MG63 (cell line): Measurements from ENCODE around the gene CCDC12. TPM values are rescaled to one million over a fixed set of nuclear protein-coding genes. Genes with fewer than 3 reads are reported as not detected.
"Not testable (repeated sequence)": the region's sequence is repeated elsewhere in the genome, so short reads cannot be mapped to it uniquely, and the experiment has no call there.

Experiments
- DNase-seq: peaks from one replicate; pipeline ENCODE4 v3.0.0-alpha.2; 2020
- H3K27me3 ChIP-seq: fragments of 250-450 bp; sonication (Bioruptor Pico); 2 replicates; pipeline ENCODE4 v1.5.1; 2020; ENCODE audit warnings: mild to moderate bottlenecking, moderate library complexity
- H3K36me3 ChIP-seq: fragments of 250-450 bp; sonication (Bioruptor Pico); 2 replicates; pipeline ENCODE4 v1.5.1; 2020; ENCODE audit warnings: mild to moderate bottlenecking, moderate library complexity
- H3K4me3 ChIP-seq: fragments of 250-450 bp; sonication (Bioruptor Pico); 2 replicates; pipeline ENCODE4 v1.5.1; 2020; ENCODE audit warnings: mild to moderate bottlenecking, moderate library complexity
- H3K9me3 ChIP-seq: fragments of 250-450 bp; sonication (Bioruptor Pico); 2 replicates; pipeline ENCODE4 v1.5.1; 2020; ENCODE audit warnings: mild to moderate bottlenecking, moderate library complexity
- total RNA-seq: library from RNA; depleted of rRNA; stranded (reverse); fragments of >200 nt; shearing (Covaris generic); gene quantifications from 2 replicates; pipeline ENCODE4 v1.2.3, GENCODE V29; 2014; ENCODE audit warnings: low replicate concordance

Gene CCDC12
- total RNA-seq, 1 experiment from 2014 or later: 12.0 TPM

DNA sequence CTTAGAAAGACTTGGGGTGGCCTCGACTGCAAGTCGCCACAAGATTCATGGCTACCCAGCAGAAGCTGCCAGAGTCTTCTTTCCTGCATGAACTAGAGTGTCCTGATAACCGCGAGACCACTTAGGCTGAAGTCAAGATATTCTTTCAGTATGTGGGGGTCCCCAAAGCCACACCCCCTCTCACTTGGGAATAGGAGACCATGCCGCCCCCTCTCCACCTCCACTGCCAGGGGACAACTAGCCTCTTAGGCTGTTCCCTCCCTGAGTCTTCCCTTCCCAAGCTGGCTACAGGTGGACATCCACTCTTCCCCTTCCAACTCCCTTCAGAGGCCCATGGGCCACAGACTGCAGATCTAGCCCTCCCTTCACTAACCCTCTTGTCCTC is 1.3 kb upstream of the CCDC12 start:
- no peaks in the 10 kb centered on the region for H3K9me3 ChIP-seq
- H3K36me3 ChIP-seq: no peaks in the 10 kb centered on the region; the same call in 1 of the 2 replicates
- H3K27me3 ChIP-seq: no peaks in the 10 kb centered on the region
- no peak for DNase-seq
- no peak overlapping the region for H3K4me3 ChIP-seq

DNA sequence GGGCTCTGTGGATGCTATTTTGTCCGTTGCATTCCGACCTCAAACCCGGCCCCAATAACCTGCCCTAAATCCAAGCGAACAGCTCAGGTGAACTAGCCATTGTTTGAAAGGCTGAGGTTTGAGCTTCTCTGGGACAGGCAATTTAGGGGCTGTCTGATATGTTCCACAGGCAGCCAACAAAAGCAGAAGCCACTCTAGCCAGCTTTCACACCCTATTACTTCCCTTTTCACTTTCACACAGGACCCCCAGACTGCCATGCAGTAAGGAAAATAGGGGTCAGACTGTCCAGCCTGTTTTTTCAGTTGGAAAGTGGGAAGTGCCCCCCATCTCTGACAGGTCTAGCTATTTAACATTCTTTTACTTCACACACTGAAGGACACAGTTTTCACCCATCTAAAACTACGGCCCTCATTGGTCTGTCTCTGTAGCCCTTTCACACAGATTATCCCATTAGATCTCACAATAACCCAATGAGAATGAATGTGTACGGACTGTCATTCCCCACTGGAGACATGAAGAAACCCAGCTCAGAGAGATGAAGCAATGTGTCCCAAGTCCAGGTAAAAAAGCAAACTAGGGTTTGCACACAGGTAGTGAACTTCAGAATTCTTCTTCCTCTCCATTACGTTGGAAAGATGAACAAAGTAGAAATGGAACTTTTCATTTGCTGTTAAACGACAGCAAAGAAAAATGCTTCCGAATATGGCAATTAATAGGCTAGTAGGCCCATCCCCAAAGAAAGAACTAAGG is 1.9 kb downstream of the CCDC12 start:
- no peak for DNase-seq
- no peaks in the 10 kb centered on the region for H3K27me3 ChIP-seq
- no peak overlapping the region for H3K4me3 ChIP-seq
- H3K9me3 ChIP-seq: no peaks in the 10 kb centered on the region
- no peaks in the 10 kb centered on the region; the same call in none of the 2 replicates for H3K36me3 ChIP-seq

DNA sequence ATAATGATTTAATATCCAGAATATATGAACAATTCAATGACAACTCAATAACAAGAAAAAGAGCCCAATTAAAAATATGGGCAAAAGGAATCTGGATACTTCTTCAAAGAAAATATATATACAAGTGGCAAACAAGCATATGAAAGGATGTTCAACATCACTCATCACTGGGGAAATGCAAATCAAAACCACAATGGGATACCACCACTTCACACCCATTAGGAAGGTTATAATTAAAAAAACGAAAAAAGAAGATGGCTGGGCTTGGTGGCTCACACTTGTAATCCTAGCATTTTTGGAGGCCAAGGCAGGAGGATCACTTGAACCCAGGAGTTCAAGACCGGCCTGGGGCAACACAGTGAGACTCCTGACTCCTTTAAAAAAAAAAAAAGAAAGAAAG is 4.1 kb downstream of the CCDC12 start:
- no peak overlapping the region for H3K4me3 ChIP-seq
- no peaks in the 10 kb centered on the region for H3K9me3 ChIP-seq
- peaks cover 3% of the 10 kb centered on the region for H3K36me3 ChIP-seq
- no peaks in the 10 kb centered on the region for H3K27me3 ChIP-seq
- DNase-seq: no peak

DNA sequence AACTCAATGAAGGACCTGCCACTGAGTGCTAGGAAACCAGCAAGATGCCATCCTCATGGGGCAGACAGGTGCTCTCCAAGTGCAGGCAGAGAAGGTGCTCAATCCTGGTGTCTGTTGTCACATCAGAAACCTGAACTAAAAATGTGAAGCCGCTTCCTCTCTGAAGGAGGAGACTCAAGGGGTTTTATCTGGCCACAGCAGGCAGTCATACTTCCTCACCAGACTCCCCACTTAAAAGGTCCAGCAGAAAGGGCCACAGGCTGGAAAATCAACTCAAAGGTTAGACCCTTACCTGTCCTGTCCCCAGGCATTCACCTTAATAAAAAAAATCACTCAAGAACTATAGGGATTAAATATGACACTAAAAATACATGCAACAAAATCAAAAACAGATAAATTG is 4.8 kb downstream of the CCDC12 start:
- H3K9me3 ChIP-seq: no peaks in the 10 kb centered on the region
- H3K27me3 ChIP-seq: no peaks in the 10 kb centered on the region
- no peak overlapping the region for H3K4me3 ChIP-seq
- peaks cover 3% of the 10 kb centered on the region for H3K36me3 ChIP-seq
- DNase-seq: no peak

DNA sequence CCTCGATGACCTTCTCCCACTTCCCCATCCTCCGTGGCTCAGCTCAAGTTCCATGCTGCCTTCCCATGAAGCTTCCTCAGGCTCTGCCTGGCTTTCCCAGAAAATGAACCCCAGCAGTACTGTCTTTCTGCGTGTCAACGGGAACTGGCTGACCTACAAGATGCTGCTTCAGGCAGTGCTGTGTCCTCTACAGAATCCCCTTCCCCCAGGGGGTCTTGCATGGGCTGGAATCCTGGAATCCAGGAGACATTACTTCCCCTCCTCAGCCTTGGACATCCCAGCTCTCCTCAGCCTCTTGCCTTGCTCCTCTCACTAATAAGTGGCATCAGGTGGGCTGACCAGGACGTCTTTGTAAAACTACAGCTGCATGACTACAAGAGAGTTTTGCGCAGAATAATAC is 5.4 kb downstream of the CCDC12 start:
- no peaks in the 10 kb centered on the region for H3K27me3 ChIP-seq
- no peak overlapping the region for H3K4me3 ChIP-seq
- DNase-seq: no peak
- peaks cover 3% of the 10 kb centered on the region for H3K36me3 ChIP-seq
- no peaks in the 10 kb centered on the region for H3K9me3 ChIP-seq

DNA sequence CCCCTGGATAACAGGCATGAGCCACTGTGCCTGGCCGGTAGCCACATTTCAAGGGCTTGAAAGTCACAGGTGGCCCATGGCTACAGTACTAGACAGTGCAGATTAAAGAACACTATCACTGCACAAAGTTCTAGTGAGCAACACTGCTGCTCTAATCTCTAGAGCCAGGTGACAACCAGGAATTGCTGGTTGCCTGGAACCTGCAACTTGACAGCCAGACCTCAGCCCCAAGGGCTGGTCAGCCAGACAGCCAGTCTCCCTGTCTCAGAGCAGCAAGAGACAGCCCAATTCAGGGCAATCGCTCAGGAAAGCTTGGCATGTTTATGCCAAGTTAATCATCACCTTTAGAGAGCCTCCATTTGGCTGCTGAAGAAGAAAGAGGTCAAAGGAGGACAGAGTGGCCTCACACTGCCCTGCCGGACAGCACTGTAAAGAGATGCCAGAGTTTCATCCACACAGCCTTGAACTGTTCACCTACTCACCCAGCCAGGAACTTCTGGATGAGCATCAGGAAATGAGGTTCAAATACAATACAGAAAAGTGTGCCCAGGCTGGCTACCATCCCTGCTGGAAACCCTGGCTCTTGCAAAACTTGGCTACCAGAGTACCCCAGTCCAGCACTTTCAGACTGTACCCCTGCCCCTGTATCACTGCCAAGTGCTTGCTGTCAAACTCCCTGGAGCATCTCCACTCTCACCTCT is 6.0 kb downstream of the CCDC12 start:
- Histone ChIP-seq H3K4me3 (no peak overlapping the region), H3K36me3 (peaks cover 3% of the 10 kb centered on the region), H3K27me3 (no peaks in the 10 kb centered on the region), H3K9me3 (no peaks in the 10 kb centered on the region)
- peak; percentile 66 for DNase-seq

DNA sequence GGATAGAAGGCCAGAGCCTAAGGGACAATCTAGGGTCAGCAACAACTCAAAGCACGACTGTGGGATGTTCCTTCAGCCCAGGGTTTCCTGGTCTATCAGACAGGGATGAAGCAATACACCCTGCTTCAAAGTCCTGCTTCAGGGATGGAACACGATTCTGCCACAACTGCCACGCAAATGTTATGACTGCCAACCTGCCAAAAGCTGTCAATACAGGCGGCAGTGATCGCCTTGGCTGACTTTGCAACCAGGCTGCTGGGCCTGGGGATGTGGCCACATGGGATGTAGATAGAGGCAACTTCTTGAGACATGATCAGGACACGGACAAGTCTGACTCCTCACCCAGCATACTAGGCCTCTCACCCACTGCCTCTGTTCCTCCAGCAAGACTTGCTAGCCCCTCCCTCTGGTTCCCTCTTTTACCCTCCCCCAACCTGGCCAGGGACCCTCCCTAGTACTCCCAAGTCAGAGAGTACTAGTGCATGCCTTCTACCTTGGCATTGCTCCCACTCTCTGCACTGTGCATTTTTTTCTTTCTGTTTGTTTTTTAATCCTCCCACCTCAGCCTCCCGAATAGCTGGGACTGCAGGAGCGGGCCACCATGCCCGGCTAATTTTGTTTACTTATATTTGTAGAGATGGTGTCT is 7.6 kb downstream of the CCDC12 start:
- H3K4me3 ChIP-seq: no peak overlapping the region
- peaks cover 3% of the 10 kb centered on the region for H3K36me3 ChIP-seq
- no peak for DNase-seq
- H3K27me3 ChIP-seq: no peaks in the 10 kb centered on the region
- H3K9me3 ChIP-seq: no peaks in the 10 kb centered on the region

DNA sequence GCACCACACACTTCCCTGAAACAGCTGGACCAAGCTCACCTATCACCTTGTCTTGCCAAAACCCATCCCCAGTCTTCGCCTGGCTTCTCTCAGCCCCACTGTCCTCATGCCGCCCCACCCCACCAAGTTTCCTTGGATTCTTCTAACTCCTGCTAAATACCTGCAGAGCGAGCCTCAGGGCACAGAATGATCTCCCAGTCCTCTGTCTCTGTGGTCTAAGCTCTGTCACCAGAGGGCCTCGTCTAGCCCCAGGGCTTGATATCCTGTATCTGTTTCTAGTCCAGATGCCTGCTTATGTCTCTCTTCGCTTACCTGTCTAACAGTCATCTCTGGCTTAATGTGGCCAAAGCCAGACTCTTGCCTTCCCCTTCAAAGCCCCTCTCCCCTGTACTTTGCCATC is 9.7 kb downstream of the CCDC12 start:
- H3K27me3 ChIP-seq: no peaks in the 10 kb centered on the region
- H3K4me3 ChIP-seq: no peak overlapping the region
- no peaks in the 10 kb centered on the region for H3K9me3 ChIP-seq
- no peak for DNase-seq
- H3K36me3 ChIP-seq: peaks cover 3% of the 10 kb centered on the region

DNA sequence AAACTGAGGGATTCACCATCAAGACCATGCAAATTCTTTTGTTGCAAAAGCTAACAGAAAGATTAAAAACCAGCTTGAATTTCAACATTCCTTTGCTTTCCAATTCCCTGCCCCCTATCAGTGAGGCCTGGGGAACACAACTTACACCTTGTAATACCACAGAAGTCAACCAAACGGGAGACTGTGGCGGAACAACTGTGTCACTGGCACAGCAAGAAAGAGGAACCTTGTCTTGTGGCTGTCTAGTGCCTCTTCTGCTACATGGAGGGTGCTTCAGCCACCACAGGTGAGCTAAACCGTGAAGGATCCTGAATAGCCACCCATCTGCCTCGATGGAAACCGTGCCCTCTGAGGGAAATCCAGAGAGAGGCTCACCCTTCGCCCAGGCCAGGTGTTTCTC is 11.4 kb downstream of the CCDC12 start:
- Histone ChIP-seq H3K27me3 (no peaks in the 10 kb centered on the region), H3K9me3 (no peaks in the 10 kb centered on the region), H3K4me3 (no peak overlapping the region), H3K36me3 (peaks cover 3% of the 10 kb centered on the region)
- no peak for DNase-seq

DNA sequence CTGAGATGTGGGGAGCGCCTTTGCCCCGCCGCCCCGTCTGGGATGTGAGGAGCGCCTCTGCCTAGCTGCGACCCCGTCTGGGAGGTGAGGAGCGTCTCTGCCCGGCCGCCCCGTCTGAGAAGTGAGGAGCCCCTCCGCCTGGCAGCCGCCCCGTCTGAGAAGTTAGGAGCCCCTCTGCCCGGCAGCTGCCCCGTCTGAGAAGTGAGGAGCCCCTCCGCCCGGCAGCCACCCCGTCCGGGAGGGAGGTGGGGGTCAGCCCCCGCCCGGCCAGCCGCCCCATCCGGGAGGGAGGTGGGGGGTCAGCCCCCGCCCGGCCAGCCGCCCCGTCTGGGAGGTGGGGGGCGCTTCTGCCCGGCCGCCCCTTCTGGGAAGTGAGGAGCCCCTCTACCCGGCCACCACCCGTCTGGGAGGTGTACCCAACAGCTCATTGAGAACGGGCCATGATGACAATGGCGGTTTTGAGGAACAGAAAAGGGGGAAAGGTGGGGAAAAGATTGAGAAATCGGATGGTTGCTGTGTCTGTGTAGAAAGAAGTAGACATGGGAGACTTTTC is 12.4 kb downstream of the CCDC12 start:
- H3K36me3 ChIP-seq, H3K4me3 ChIP-seq, DNase-seq, H3K9me3 ChIP-seq, H3K27me3 ChIP-seq: not testable (repeated sequence)

DNA sequence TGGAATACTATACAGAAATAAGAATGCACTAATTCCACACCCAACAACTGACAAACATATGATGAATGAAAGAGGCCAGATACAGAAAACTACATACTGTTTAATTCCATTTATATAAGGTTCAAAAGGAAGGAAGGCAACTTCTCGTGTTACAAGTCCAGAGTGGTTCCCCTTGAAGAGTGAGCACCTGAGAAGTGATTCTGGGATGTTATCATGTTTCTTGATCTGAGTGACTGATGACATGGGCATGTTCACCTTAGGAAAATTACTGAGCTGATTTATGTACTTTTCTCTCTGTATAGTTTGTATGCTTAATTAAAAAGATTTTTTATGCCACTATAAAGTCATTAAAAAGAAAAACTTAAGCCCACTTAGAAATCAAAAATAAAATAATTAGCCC is 13.6 kb downstream of the CCDC12 start:
- no peaks in the 10 kb centered on the region; the same call in 1 of the 2 replicates for H3K36me3 ChIP-seq
- no peak overlapping the region for H3K4me3 ChIP-seq
- no peak for DNase-seq
- no peaks in the 10 kb centered on the region for H3K27me3 ChIP-seq
- no peaks in the 10 kb centered on the region for H3K9me3 ChIP-seq

DNA sequence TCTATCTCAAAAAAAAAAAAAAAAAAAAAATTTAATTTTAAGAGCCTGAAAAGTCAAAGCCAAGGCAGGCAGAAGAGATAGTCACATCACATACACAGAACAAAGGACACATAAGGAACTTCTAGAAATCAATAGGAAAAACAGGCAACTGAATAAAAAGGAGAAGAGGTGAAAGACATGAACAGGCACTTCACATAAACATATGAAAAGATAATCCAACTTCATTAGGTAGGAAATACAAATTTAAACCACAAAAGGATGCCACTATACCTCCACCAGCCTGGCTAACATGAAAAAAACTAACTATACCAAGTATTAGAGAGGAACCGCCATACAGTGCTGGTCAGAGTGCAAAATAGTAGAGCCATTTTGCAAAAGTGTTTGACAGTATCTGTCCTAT is 14.1 kb downstream of the CCDC12 start:
- no peaks in the 10 kb centered on the region for H3K9me3 ChIP-seq
- DNase-seq: no peak
- no peak overlapping the region for H3K4me3 ChIP-seq
- H3K27me3 ChIP-seq: no peaks in the 10 kb centered on the region
- H3K36me3 ChIP-seq: no peaks in the 10 kb centered on the region

DNA sequence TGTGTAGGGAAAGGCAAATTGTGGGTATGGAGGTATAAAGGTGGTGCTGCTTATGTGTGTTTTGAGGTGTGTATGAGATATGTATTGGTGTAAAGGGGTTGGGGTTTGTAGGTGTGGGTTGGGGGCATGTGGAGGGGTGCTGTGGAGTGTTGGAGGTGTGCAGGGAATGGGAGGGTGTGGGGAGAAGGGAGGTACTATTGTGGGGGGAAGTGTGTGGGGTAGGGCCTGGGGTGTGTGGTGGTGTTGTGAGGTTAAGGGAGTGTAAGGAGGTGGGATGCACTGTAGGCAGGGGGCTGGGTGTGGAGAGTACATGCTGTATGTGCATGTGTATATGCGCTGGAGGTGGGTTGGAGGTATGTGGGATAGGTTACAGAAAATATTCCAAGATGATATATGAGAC is 15.7 kb downstream of the CCDC12 start:
- no peaks in the 10 kb centered on the region for H3K27me3 ChIP-seq
- no peaks in the 10 kb centered on the region for H3K36me3 ChIP-seq
- no peak overlapping the region for H3K4me3 ChIP-seq
- no peak for DNase-seq
- H3K9me3 ChIP-seq: no peaks in the 10 kb centered on the region

DNA sequence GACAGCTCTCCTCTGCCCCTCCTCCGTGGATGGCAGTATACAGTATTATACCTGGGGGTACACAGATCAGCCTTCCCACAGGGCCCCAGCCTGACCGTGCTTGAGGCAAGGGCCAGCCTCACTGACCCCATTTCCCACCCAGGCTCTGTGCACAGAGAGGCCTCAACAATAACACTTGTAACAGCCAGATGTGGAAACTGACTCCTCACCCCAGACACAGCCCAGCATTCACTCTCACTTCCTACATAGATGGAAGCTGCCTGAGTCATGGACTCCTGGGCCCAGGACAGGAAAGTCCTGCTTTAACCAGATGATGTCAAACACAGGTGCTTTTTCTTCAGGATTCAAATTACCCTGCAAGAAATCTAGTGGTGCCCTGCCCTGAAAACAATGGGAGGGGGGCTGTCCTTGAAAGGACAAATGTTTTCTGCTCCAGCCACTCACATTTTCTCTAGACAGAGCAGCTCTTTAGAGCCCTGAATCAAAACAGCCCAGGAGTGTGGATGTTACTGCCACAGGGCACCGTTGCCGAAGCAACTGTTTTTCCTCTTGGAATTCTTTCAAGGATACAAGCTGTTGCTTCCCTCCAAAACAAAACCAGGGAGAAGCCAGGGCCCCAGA is 16.4 kb downstream of the CCDC12 start:
- Histone ChIP-seq H3K36me3 (no peaks in the 10 kb centered on the region), H3K9me3 (no peaks in the 10 kb centered on the region), H3K27me3 (no peaks in the 10 kb centered on the region), H3K4me3 (no peak overlapping the region)
- no peak for DNase-seq

DNA sequence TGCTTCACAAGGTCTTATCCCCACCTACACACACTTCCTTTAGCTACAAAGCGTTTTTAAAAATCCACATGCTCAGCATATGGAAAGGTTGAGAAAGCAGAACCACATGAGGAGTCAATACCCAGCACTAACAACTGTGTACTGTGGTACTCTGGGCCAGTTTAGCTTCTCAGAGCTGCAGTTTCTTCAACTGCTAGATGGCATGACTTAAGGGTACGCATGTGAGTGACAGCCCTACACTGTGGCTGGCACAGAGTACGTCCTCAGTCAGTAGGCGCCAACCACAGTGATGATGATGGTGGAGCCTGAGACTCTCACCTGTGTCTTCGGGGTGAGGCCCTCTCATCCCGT is 17.4 kb downstream of the CCDC12 start:
- H3K36me3 ChIP-seq: no peaks in the 10 kb centered on the region
- no peaks in the 10 kb centered on the region for H3K9me3 ChIP-seq
- H3K4me3 ChIP-seq: no peak overlapping the region
- H3K27me3 ChIP-seq: no peaks in the 10 kb centered on the region
- no peak for DNase-seq

DNA sequence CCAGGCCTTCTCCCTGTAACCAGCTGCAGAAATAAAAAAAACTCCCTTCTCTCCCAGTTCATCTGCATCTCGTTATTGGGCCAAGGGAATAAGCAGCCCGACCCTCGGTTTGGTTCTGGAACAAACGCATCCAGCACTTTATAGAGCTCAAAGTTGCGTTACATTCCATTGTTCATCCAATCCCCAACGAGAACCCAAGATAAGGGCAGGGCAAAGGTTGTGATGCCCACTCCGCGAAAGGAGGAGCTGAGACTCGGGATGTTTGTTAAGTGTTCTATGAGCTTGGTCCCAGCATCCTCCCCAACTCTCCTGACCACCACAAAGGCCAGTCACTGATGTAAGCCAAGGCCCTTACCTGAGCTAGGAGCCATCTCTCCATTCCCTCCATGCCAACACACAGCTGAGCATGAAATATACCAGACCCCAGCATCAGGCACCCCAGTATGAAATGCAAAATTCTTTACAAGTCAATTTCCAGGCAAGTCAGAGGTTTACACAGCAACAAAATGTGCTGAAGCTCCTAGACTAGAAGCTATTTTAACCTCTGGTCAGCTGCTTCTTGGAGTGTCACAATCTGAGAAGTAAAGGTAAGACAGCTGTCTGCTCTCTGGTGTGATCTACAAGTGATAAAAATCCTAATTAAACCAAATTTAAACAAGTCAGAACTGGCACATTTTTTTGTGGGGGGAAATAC is 17.9 kb downstream of the CCDC12 start:
- Histone ChIP-seq H3K9me3 (no peaks in the 10 kb centered on the region), H3K4me3 (no peak overlapping the region), H3K36me3 (no peaks in the 10 kb centered on the region), H3K27me3 (no peaks in the 10 kb centered on the region)
- DNase-seq: no peak
